MM.1S (cell line): ENCODE data around the gene ADSS1.

Experiments used
- EZH2 ChIP-seq: fragments of 300-600 bp; sonication (generic); optimal IDR thresholded peaks from 2 replicates; pipeline ENCODE3; 2017; ENCODE audit warnings: low read depth, mild to moderate bottlenecking, antibody characterized with exemption, low read length, mixed read lengths
- EZH2phosphoT487 ChIP-seq: fragments of 300-600 bp; sonication (generic); IDR thresholded peaks from 2 replicates; pipeline ENCODE4 v1.6.1; 2018; ENCODE audit warnings: antibody characterized with exemption, low read length
- TF ChIP-seq, protein P1 (sequence below): fragments of 300-600 bp; sonication (generic); IDR thresholded peaks from 2 replicates; pipeline ENCODE4 v1.5.1; 2016; ENCODE audit warnings: antibody characterized with exemption, low read length, mixed read lengths

- TF ChIP-seq, protein P1, sequence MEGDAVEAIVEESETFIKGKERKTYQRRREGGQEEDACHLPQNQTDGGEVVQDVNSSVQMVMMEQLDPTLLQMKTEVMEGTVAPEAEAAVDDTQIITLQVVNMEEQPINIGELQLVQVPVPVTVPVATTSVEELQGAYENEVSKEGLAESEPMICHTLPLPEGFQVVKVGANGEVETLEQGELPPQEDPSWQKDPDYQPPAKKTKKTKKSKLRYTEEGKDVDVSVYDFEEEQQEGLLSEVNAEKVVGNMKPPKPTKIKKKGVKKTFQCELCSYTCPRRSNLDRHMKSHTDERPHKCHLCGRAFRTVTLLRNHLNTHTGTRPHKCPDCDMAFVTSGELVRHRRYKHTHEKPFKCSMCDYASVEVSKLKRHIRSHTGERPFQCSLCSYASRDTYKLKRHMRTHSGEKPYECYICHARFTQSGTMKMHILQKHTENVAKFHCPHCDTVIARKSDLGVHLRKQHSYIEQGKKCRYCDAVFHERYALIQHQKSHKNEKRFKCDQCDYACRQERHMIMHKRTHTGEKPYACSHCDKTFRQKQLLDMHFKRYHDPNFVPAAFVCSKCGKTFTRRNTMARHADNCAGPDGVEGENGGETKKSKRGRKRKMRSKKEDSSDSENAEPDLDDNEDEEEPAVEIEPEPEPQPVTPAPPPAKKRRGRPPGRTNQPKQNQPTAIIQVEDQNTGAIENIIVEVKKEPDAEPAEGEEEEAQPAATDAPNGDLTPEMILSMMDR, result no peak
- TF ChIP-seq EZH2phosphoT487, result no peak
- no peak for TF ChIP-seq EZH2
Observed at GRCh38 chr14:104793703-104793959, 69.6 kb downstream of the ADSS1 start.
